Measurements from ENCODE around the gene B3GALNT2.

DNA sequence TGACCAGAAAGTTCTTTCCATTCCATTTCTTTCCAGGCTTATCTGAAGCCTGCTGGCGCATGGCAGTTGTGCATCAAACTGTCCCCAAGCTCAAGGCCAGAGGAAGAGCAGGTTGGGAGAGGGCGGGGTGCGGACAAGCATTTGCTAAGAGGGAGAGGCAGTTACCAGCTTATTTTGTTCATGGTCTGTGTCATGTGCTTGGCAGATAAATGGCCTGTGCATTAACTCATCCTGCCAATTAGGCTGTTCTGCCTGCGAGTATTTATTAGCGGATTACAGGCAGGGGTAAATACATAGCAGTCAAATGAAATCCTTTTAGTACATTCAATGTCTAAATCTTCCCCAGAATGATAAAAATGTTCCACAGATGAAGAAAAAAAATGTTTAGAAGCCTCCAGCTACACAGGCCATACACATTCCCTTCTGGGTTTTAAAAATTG, 48.9 kb upstream of the B3GALNT2 start:
- TF ChIP-seq FOXM1 (IDR thresholded peaks at IDR 0.05; ENCODE audit: borderline replicate concordance) (no peak), ZNF384 (IDR thresholded peaks at IDR 0.05) (no peak), TARDBP (IDR thresholded peaks at IDR 0.05) (no peak)

Measured in HEK293T (cell line).